Small intestine (tissue), 7 donors: ENCODE measurements around the gene ARL15. TPM values are rescaled to one million over a fixed set of nuclear protein-coding genes. Genes with fewer than 3 reads are reported as not detected.

Source experiments
- DNase-seq, 2 donors: peaks; one replicate each; pipeline versions ENCODE4 v3.0.0 to v3.0.0-alpha.2; 2013
- FAIRE-seq: peaks from 2 replicates; lab custom pipeline; 2012; peaks lifted over from hg19 to GRCh38; lab: Jason Lieb, UNC
- H3K27ac ChIP-seq, 3 donors: one replicate each; pipeline ENCODE4 v1.5.1; 2013; ENCODE audit warnings: low read length in 2 of 3, mild to moderate bottlenecking in 2 of 3, control low read depth in 1 of 3, inconsistent platforms in 1 of 3, low read depth in 1 of 3, moderate library complexity in 1 of 3
- H3K27me3 ChIP-seq, 3 donors: one replicate each; pipeline ENCODE4 v1.6.1; 2013; ENCODE audit warnings: low read length in 3 of 3, inconsistent platforms in 1 of 3; ENCODE audit not compliant: control insufficient read depth in 3 of 3, insufficient read depth in 3 of 3
- H3K36me3 ChIP-seq, 3 donors: one replicate each; pipeline ENCODE4 v1.6.1; 2013; ENCODE audit warnings: low read length in 3 of 3, inconsistent platforms in 1 of 3, low read depth in 1 of 3, mild to moderate bottlenecking in 1 of 3, moderate library complexity in 1 of 3; ENCODE audit not compliant: control insufficient read depth in 3 of 3, insufficient read depth in 2 of 3
- H3K4me1 ChIP-seq, 3 donors: one replicate each; pipeline ENCODE4 v1.6.1; 2013; ENCODE audit warnings: low read length in 2 of 3, inconsistent platforms in 1 of 3, low read depth in 1 of 3, mild to moderate bottlenecking in 1 of 3, moderate library complexity in 1 of 3; ENCODE audit not compliant: control insufficient read depth in 3 of 3, insufficient read depth in 2 of 3
- H3K4me3 ChIP-seq, 3 donors: one replicate each; pipeline ENCODE4 v1.5.1; 2013; ENCODE audit warnings: low read length in 3 of 3, control low read depth in 1 of 3, inconsistent platforms in 1 of 3, low read depth in 1 of 3, mild to moderate bottlenecking in 1 of 3, moderate library complexity in 1 of 3
- H3K9me3 ChIP-seq, 2 donors: one replicate each; pipeline ENCODE4 v1.6.1; 2013; ENCODE audit warnings: low read depth in 1 of 2, low read length in 1 of 2; ENCODE audit not compliant: control insufficient read depth in 2 of 2, insufficient read depth in 1 of 2
- WGBS, 3 donors: extraction: QIAGEN DNeasy Blood & Tissue Kit; methylation state at CpG; one replicate each; pipeline ENCODE4 v1.1.7; 2013; 5-methylcytosine and 5-hydroxymethylcytosine counted together
- polyA plus RNA-seq, 4 donors: library from polyadenylated mRNA; stranded (reverse) in 3 of 4; unstranded in 1 of 4; fragments of 200-250 nt in 3 of 4; fragments of 120-200 nt in 1 of 4; gene quantifications; one replicate each; pipeline versions ENCODE4 v1.2.1 to v1.2.3, GENCODE V29; 2013
- donor health status: healthy with polysubstance abuse.
- donor health status: control.
- donor health status: control.
- donor health status: Bipolar disorder and iron deficiency.
- donor health status: healthy.

ARL15 gene
- polyA plus RNA-seq, 4 donors: 16.5 to 61.9 (median 20.5) TPM

DNA sequence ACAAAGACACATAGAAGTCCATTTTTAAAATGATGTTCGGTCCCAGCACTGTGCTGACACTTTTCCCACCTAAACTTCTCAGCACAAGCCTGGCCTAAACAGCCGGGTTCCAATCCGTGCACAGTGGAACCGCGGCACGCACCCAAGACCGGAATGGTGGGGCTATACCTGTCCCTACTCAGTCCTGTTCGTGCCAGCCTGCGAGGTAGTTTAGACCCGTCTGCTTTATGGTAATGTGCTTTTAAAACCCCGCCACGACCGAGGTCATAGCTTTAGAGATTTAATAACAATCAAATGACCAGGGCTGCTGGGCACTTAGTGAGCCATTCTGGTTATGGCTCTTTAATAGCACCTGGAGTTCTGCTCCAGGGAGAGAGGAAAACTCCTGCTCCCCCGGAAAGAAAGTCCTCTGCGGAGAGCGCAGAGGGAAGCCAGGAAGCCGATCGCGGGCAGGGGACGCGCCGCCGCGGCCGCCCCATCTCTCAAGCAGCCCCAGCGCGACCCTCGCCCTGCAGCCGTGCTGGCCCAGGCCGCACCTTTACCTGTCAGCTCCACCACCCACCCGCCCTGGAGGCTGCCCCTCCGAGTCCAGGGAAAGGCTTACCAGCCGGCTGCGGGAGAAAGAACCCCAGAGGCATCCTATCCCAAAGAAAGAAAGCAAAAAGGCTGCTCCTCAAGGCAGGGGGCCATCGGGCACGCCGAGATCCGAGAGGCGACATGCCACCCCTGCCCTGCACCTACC, 511 bp downstream of the ARL15 start:
- Histone ChIP-seq H3K36me3 (no peaks in the 10 kb centered on the region), H3K4me3 (peak overlapping the region; percentile 74 to 94 (median 94)), H3K9me3 (no peaks in the 10 kb centered on the region), H3K27me3 (no peaks in the 10 kb centered on the region), H3K27ac (peak overlapping the region; percentile 59 to 96 (median 95)), H3K4me1 (peaks cover 0 to 7% (median 3%) of the 10 kb centered on the region in 3 donors)
- peak in 1 of 2 donors; percentile 51 for DNase-seq
- FAIRE-seq: no peak
- 0 to 1% (median 0%) methylated on average over 38 to 39 of the region's 39 CpGs for WGBS, 3 donors

DNA sequence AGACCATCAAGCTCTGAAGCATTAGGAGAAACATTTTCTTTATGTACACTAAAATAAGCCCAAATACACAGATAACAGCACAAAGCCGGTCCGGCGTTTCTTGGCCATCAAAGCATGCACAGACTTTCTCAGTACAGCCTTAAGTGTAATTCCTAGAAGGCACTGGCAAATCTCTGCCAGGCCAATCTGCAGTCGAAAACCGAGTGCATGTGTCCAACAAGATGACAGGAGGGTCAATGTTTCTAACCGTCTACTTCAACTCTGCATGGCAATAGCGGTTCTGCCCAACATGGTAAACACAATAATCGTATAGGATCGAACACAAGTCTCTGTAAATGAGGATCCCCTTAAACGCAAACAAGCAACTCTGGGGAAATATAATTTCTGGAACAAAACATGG, 1.1 kb downstream of the ARL15 start:
- no peaks in the 10 kb centered on the region for H3K9me3 ChIP-seq
- peak; percentile 27 to 50 for DNase-seq
- 8 to 21% (median 14%) methylated on average over 10 of the region's 10 CpGs for WGBS, 3 donors
- peak overlapping the region; percentile 74 to 94 (median 94) for H3K4me3 ChIP-seq
- H3K4me1 ChIP-seq: peaks cover 0 to 7% (median 3%) of the 10 kb centered on the region in 3 donors
- peak overlapping the region in 1 of 3 donors; percentile 95 for H3K27ac ChIP-seq
- no peaks in the 10 kb centered on the region for H3K27me3 ChIP-seq
- no peak for FAIRE-seq
- H3K36me3 ChIP-seq: no peaks in the 10 kb centered on the region

DNA sequence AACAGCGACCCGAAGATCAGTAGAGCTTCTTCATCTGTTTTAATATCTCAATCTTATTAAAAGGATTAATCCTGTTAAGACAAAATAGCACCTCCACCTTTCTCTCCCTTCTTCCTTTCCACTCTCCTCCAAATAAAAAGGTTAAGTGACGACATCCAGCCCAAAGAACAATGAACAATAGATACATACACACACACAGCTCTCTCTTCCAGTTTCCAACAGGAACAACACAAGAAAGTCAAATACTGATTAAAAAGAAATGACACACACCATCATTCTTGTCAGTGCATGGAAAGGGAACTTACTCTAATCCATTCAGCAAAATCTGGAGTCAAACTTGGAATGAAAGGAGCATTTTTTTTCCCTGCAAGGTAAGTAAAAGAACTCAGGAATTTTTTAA, 2.8 kb downstream of the ARL15 start:
- Histone ChIP-seq H3K36me3 (no peaks in the 10 kb centered on the region), H3K27ac (no peak overlapping the region), H3K27me3 (no peaks in the 10 kb centered on the region), H3K9me3 (no peaks in the 10 kb centered on the region), H3K4me3 (no peak overlapping the region), H3K4me1 (peaks cover 2 to 8% (median 3%) of the 10 kb centered on the region in 3 donors)
- FAIRE-seq (no peak), DNase-seq (no peak)
- 29 to 61% (median 51%) methylated on average over 3 of the region's 3 CpGs for WGBS, 3 donors

DNA sequence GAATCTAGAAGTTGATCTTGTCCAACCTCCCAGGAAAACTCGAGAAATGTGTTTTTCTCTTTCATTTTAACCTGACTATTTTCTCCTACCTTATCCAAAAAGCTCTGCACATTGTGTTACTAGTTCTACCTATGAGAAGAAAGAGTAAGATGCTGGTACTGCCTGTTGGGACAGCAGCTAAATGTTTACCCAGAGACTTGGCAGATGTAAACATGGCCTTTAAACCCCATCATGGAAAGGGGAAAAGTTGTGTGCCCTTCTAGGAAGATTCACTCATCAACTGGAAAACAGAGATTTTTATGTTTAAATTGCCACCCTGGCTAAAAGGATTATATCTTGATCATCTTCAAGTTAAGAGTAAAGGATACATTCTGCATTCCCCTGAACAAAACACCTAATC, 3.5 kb downstream of the ARL15 start:
- H3K4me1 ChIP-seq: peaks cover 3 to 15% (median 6%) of the 10 kb centered on the region in 3 donors
- no peaks in the 10 kb centered on the region for H3K36me3 ChIP-seq
- 23 to 84% (median 53%) methylated on average over 1 of the region's 1 CpG for whole genome bisulfite sequencing, 3 donors
- no peak overlapping the region for H3K4me3 ChIP-seq
- H3K27me3 ChIP-seq: no peaks in the 10 kb centered on the region
- FAIRE-seq (no peak), DNase-seq (peak in 1 of 2 donors; percentile 18)
- H3K9me3 ChIP-seq: no peaks in the 10 kb centered on the region
- no peak overlapping the region for H3K27ac ChIP-seq

DNA sequence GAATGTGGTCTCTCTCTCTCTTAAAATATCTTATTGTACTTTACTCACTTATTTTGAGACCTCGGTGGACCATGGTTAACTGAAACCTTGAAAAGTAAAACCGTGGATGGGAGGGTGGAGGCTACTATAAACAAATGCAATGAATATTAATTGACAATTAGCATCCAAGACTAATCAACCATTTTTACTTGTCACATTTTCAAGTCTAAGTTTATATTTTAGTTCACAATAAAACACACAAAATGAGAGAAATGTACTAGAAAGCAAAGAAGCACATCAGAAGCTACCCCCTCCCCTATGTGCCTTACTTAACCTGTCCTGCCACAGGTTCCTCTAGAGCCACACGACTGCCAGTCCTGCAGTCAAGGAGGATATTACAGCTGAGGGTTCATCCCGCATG, 4.6 kb downstream of the ARL15 start:
- peaks cover 3 to 19% (median 10%) of the 10 kb centered on the region in 3 donors for H3K4me1 ChIP-seq
- 76 to 79% (median 78%) methylated on average over 4 of the region's 4 CpGs for WGBS, 3 donors

DNA sequence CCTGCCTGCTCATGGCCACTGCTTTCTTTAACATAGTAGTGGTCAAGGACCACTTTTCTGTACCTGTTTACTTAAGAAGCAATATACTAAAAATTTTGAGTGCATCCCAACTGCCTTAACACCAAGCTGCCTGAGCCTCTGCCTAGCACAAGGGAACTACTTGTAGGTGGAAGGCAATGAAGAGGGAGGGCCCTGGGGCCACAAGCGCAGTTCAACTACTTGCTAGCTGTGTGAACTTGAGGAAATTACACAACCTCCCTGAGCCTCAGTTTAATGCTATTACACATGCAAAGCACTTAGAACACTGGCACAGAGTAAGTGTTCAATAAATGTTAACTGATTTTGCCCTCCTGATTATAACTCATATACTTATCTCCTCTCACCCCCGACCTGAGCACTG, 6.3 kb downstream of the ARL15 start:
- no peaks in the 10 kb centered on the region for H3K36me3 ChIP-seq
- no peak overlapping the region for H3K4me3 ChIP-seq
- no peak for DNase-seq
- H3K27me3 ChIP-seq: no peaks in the 10 kb centered on the region
- WGBS, 3 donors: 64 to 71% (median 65%) methylated on average over 2 of the region's 2 CpGs
- no peaks in the 10 kb centered on the region for H3K9me3 ChIP-seq
- FAIRE-seq: no peak
- no peak overlapping the region for H3K27ac ChIP-seq
- H3K4me1 ChIP-seq: peaks cover under 1 to 19% (median 10%) of the 10 kb centered on the region in 3 donors

More for the DNA sequence above, 4.6 kb downstream of the ARL15 start:
- DNase-seq (no peak), FAIRE-seq (no peak)
- H3K27me3 ChIP-seq: no peaks in the 10 kb centered on the region
- no peaks in the 10 kb centered on the region for H3K9me3 ChIP-seq
- H3K36me3 ChIP-seq: no peaks in the 10 kb centered on the region
- H3K4me3 ChIP-seq: no peak overlapping the region
- H3K27ac ChIP-seq: no peak overlapping the region

DNA sequence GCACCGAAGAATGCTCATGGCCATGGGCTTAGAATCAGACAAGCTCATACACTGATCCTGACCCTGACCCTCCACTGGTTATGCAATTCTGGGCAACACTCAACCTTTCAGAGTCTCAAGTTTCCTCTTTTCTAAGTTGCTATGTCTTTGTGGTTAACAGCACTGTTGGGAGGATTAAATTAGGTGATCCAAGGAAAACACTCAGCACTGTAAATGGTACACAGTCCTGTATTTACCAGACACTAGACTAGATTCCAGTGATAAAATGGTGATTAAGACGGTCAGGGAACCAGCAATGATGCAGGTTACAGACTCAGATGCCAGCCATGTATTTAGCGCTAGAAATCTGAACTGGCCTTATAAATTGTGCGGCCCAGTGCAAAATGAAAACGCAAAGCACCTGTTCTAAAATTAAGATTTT, 8.1 kb downstream of the ARL15 start:
- Histone ChIP-seq H3K27ac (no peak overlapping the region), H3K4me3 (no peak overlapping the region), H3K27me3 (no peaks in the 10 kb centered on the region), H3K36me3 (no peaks in the 10 kb centered on the region), H3K4me1 (peaks cover 0 to 19% (median 10%) of the 10 kb centered on the region in 3 donors), H3K9me3 (no peaks in the 10 kb centered on the region)
- 85 to 92% (median 85%) methylated on average over 5 of the region's 5 CpGs for WGBS, 3 donors
- DNase-seq (no peak), FAIRE-seq (no peak)

DNA sequence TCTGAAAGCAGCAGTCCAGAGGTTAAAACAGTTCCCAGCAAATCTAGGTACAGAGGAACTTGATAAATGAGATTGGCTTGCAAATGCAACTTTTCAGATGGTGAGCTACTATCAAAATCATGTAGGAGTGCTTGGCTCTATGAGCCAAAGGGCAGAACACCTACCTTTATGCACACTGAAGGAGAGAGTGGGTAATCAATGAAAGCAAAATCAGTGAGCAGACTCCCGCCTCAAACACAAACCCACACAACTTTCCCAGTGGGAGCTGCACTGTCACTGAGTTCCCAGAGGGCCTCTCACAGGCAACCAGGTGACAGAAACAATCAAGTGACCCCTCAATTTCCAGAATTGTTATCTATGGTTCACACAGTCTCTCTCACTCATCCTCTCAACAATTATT, 8.5 kb downstream of the ARL15 start:
- 47 to 77% (median 48%) methylated on average over 1 of the region's 1 CpG for WGBS, 3 donors
- no peak for FAIRE-seq
- Histone ChIP-seq H3K4me3 (no peak overlapping the region), H3K4me1 (peaks cover 0 to 17% (median 10%) of the 10 kb centered on the region in 3 donors), H3K27ac (no peak overlapping the region), H3K27me3 (no peaks in the 10 kb centered on the region), H3K9me3 (no peaks in the 10 kb centered on the region), H3K36me3 (no peaks in the 10 kb centered on the region)
- peak in 1 of 2 donors; percentile 14 for DNase-seq
